Measurements from ENCODE around the gene ATP10B.

Gene ATP10B

DNA sequence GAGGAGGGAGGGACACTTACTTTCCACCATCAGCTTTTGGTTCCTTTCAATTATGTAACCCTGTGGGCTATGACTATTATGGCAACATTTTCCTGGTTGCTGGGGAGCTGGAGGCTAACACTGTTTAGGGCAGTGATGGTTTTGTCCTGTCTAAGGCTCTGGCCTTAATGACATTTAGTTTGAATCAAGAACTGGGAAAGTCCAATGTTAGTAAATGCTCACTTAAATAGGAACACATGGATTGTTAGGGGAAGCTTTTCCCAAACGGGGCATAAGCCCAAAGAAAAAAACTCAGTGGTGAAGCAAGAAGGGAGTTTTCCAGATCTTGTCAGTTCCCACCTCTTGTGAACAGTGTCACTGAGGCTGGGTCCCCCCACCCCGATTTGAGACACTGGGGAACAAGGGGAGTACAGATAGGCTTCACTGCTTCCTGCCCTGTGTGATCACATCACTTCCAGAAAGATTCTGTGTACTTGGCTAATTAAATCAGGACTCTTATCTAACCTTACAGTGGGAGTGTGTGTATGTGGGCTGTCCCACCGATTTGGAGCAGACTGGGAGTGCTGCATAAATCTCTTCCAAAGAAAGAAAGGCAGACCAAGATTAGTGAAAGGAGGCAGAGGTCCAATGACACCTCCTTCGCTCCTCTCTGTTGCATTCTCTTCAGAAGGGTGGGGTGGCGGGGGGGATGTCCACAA, 223.9 kb downstream of the ATP10B start:
- FAIRE-seq = no peak

DNA sequence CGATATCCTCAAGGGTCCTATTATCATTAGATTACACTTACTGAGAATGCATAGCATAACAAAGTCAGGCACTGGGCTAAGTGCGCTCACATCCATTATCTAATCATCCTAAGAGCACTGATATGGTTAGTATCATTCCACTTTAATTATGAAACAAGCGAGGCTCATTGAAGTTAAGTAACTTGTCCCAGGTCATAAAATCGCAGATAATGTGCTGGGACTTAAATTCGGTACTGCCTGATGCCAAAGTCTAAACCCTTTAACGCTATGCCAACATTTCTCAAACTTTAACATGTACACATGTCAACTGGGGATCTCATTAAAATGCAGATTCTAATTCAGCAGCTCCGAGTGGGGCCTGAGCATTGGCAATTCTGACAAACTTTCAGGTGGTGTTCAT, 225.7 kb downstream of the ATP10B start:
- no peak for FAIRE-seq

DNA sequence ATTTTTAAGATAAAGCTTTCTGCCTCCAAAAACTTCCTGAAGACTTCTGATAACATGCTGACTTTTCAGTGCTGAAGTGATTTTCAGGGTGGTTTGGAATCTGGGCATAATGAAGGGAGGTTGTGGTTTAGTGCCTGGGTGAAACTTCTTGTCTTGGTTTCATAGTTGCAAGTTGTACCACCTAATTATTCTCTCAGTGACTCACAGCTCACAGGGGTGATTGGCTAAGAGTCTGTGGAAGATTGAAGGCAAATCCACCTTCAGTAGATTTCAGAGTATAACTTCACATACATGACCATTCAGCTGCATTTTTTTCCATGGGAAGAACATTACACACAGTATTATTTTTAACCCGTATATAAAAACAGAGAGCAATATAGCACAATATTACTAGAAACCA, 230.5 kb downstream of the ATP10B start:
- FAIRE-seq = no peak

GRCh38 chr5:160620401-160620800, 231.6 kb downstream of the ATP10B start:
- no peak for FAIRE-seq

DNA sequence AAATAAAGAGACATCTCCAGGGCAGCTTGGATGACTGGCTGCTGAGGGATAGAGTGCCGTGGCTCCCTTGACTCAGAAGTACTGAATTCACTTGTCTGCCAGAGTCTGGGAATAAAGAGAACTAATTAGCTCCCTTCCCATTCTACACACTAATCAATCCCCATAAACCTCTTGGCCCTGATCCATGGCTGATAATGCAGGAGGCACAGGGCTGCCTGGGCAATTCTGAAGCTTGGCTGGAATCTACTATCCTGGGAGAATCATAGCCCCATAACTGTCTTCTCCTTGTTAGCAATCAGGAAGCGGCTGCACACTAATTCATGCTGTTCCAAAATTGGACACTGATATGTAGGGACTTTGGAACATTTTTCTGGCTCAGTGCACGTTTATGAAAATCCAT, 232.6 kb downstream of the ATP10B start:
- no peak for FAIRE-seq

GRCh38 chr5:160618286-160618685, 233.7 kb downstream of the ATP10B start:
- FAIRE-seq = no peak

- no peak for FAIRE-seq
These were observed 235.1 kb downstream of the ATP10B start for GRCh38 chr5:160616712-160617497.

- FAIRE-seq = no peak
These were observed 237.9 kb downstream of the ATP10B start for GRCh38 chr5:160614136-160614535.

GRCh38 chr5:160605266-160605665, 246.7 kb downstream of the ATP10B start:
- FAIRE-seq = no peak

GRCh38 chr5:160604484-160604883, 247.5 kb downstream of the ATP10B start:
- no peak for FAIRE-seq

- no peak for FAIRE-seq
These were observed 249.3 kb downstream of the ATP10B start for GRCh38 chr5:160602744-160603143.

DNA sequence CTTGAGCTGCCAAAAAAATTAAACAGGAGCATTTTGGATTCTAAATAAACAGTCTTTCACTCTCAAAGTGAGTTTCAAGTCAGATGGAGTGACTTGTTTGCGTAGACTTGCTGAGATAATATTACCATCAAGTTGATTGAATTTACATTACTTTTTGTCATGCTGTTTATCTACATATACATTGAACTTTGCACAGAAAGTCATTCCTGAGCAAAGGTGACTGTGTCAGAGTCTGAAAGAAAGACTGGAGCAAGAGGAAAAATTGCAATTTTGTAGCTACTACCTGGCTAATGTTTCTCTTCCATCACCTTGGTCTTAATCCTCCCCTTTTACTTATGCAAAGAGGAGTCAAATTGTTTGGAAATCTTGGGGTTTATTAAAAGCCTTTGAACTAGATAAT, 251.0 kb downstream of the ATP10B start:
- FAIRE-seq = no peak

DNA sequence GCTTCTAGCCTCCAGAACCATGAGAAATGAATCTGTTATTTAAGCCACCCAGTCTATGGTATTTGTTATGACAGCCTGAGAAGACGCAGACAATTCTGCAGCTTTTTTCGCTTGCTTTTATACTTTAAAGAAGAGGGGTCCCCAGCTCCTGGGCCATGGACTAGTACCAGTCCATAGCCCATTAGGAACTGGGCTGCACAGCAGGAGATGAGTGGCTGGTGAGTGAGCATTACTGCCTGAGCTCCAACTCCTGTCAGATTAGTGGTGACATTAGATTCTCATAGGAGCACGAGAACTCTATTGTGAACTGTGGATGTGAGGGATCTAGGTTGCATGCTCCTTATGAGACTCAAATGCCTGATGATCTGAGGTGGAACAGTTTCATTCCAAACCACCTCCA, 278.7 kb downstream of the ATP10B start:
- no peak for FAIRE-seq

GRCh38 chr5:160567031-160567705, 284.8 kb downstream of the ATP10B start:
- no peak for FAIRE-seq

DNA sequence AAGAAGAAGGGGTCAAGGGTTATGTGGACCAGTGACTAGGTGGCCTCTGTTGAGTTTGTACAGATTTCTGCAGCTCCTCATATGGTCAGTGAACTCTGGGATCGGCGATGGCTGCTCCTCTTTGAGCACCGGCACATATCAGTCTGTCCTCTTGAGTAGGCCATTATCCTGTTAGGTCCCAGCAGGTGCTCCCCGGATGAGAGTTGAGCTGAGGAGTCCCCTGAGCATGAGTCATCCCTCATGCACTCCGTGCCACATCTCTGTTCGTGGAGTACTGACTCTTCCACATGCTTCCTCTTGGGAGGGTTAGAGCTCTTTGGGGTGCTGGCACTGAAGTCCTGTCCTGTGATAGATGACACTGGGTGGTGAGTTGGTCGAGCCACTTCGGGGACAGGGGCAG, 286.6 kb downstream of the ATP10B start:
- no peak for FAIRE-seq

- FAIRE-seq = no peak
These were observed 295.2 kb downstream of the ATP10B start for GRCh38 chr5:160556846-160557245.

GRCh38 chr5:160555971-160556631, 295.9 kb downstream of the ATP10B start:
- FAIRE-seq = no peak

GRCh38 chr5:160555581-160555970, 296.4 kb downstream of the ATP10B start:
- no peak for FAIRE-seq

DNA sequence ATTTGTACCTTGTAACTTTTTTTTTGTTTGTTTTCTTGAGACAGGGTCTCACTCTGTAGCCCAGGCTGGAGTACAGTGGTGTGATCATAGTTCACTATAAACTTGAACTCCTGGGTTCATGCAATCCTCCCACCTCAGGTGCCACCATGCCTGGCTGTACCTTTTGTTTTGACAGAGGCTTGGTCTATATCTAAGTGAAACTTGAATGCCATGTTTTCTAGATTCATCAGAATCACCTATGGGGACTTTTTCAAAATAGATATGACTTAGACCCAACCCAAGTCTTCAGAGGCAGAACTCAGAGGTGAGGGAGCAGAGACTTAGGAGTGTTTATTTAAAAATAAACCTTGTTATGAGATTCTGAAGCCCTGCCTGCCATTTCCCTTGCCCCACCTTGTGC, 301.9 kb downstream of the ATP10B start:
- FAIRE-seq = no peak

DNA sequence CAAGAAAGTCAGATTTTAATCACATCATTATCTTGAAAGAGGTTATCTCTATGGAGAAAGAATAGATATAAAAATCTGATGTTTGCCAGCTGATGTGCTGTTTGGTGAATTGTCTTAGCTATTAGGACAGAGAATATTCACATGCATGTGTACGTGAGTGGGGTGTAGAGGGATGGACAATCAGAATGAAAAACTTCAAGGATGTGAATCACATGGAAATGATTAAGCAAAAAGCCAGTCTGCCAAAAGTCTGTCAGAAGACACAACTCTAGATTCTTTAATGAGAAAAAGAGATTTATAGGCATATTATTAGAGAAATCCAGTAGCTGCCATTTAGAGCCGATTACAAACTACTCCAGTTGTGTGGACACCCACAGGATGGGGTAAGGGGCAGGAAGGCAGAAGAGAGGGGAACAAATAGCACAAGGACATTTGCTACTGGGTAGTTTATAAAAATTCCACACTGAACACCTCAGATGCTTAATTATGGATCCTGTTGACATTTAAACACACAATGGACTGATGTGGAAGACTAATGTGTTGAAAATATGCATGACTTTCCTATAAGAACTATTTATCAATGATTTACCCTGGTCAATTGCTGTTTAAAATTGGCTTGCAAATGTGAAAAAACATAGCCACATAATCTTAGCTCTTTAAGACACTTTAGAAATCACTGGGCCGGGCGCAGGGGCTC, 302.9 kb downstream of the ATP10B start:
- FAIRE-seq = no peak

DNA sequence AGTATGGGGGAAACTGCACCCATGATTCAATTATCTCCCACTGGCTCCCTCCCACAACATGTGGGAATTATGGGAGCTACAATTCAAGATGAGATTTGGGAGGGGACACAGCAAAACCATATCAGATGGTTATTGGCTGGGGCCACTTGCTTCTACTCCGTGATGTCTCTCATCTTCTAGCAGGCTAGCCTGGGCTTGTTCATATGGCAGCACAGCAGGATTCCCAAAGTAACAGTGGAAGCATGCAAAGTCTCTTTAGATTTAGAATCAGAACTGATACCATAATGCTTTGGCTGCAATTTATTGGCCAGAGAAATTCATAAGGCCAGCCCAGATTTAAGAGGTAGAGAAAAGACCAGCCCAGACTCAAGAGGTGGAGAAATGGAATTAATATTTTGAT, 304.1 kb downstream of the ATP10B start:
- FAIRE-seq = no peak

DNA sequence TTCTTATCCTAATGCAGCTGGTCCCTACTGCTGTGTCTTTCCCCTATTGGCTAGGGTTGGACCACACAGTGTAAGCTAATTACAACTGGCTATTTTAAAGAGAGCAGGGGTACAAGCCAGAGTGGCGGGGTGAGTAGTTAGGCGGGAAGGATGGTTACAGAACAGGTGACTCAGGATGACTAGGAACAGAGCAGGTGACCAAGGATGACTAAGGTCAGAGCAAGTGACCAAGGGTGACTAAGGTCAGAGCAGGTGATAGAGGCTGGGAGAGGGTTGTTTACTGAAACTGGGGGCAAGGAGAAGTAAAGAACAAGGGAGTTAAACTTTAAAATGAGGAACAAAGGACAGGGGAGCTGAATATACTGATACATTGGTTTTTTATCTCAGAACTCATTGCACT, 304.9 kb downstream of the ATP10B start:
- FAIRE-seq = no peak

DNA sequence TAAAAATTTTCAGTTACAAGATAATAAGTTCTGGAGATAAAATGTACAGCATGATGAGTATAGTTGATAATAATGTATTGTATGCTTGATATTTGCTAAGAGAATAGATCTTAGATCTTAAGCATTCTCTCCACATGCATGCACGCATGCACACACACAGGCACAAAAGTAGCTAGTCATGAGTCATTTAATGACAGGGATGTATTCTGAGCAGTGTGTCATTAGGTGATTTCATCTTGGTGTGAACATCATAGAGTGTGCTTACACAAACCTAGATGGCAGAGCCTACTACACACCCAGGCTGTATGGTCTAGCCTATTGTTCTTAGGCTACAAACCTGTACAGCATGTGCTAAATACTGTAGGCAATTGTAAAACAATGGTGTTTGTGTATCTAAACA, 306.2 kb downstream of the ATP10B start:
- no peak for FAIRE-seq

Data from G401.6 (cell line).